Left hindlimb (tissue), 1 donor: ENCODE results near the gene HLF.
A peak's percentile ranks its signal among the peaks of the same experiment; 100 is the strongest.

Experiments
- DNase-seq: peaks from one replicate; pipeline ENCODE4 v3.0.0-alpha.2; 2018

The HLF gene

DNA sequence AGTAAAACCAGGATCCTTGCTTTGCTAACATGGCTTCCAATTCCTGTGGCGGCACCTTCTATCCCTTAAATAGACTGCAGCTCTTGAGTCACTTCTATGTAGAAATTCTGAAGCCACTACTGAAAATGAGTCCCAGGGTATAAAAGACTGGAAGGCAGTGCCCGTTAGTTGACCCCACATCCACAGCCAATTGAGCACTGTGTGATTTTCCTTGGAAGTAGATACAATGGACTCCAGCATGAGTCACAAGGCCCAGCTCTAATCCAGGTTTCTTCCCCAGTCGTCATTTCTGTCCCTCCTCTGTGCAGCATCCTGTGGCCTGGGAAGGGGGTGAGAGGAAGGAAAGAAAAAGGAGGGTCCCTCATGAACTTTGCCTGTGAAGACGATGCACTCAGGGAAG, 69.5 kb downstream of the HLF start:
- peak; percentile 54 for DNase-seq

DNA sequence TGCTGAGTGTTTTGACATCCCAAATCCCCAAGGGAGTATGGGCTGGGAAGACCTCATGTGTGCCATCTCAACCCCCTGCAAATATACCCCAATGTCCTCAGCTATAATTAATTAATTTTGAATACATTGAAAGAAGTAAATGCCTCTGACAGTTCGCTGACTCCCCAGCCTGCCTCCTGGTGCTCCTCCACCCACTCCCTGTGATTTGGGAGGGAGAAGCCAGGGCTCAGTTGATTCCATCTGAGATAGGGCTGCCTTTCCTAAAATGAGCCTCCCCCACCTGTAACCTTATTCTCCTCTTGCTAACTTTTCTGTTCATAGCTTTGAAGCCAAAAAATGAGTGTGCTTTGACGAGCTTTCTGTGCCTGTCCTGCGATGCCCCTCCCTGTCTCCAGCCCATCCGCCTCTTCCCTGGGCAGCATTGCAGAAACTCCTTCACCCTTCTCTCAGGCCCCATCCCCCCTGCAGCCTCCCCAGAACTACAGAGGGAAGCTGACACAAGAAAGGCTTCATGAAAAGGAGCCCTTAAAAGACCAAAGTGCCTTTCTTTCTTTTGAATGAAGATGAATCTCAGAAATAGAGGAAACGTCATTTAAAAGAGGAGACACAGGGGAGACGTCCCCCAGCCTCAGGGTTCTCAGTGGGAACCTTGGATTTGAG, 70.3 kb downstream of the HLF start:
- no peak for DNase-seq

DNA sequence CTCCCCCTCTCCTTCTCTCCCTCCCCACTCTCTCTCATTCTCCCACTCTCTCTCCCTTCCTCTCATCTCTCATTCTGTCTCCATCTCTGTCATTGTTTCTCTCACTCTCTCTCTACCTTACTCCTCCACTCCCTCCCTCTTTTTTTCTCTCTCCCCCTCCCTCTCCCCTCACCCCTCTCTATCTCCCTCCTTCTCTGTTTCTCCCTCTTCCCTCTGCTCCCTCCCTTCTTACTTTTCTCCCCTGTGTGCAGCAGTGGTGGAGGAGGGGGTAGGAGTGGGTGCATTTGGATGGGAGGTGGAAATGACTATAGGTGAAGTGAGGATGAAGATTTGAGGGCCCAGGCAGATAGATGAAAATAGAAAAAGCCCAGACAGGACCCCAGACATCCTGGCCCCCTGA, 70.9 kb downstream of the HLF start:
- no peak for DNase-seq

DNA sequence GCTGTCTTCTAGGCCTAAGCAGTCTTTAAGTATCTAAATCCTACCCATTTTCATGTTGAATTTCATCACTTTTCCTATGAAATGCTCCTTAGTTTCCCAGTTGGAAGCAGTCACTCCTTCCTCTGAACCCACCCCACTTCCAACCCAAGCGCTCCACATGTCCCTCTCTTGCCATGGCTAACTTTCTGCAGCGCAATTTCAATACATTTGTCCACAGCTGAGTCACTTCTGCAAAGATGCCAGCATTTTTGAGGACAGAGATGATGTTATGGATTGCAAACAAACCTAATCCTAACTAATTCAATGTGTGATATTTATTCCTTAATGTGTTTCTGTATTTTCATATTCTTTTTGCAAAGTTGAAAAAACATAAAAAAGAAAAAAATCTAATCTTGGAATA, 71.7 kb downstream of the HLF start:
- no peak for DNase-seq

DNA sequence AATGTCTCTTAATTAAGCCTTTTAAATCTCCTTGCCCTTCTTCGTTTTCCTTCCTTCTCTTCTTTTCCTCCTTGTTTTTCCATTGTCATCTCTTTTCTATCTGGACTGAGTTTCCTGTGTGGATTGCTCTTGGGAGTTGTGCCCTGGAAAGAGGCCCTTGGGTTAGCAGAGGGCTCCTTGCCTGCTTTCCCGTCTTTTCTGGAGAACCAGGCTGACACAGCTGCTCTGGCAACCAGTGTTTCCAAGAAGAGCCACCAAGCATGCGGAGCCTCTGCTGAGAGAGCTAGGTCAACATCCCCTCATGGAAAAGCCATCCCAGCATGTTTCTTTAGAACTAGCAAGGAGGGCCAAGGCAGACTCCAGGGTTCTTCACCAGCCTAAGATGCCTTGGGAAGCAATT, 75.4 kb downstream of the HLF start:
- no peak for DNase-seq

DNA sequence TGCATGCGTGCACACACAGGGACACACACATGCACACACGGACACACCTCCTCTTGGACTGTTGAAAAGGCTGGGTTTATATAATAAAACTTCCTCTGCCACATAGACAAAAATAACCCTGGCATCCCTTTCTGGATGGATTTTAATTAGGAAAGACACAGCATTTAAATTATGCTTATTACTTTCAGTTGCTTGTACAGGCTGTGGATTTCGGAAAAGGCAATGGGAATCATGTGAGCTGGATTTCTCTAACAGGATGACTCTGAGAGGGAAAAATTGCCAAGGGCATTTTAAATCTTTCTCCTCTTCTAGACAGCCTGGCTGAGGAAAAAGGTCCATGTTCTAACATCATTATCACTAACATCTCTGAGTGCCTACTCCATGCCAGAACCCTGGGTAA, 75.9 kb downstream of the HLF start:
- DNase-seq, result no peak

DNA sequence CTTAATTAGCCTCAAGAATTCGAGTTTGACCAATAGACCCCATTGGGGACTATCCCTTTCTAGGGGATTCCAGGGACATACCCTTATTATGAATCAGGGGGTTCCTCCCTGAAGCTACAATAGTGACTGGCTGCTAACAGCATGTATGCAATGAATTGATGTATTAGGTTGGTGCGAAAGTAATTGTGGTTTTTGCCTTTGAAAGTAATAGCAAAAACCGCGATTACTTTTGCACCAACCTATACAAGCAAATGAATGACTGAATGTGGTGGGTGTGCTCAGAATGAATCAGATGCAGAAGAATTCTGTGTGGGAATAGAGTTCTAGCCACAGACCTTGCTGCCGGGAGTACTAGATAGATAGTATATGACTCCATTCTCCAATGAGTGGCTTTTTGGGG, 76.7 kb downstream of the HLF start:
- DNase-seq, result no peak

DNA sequence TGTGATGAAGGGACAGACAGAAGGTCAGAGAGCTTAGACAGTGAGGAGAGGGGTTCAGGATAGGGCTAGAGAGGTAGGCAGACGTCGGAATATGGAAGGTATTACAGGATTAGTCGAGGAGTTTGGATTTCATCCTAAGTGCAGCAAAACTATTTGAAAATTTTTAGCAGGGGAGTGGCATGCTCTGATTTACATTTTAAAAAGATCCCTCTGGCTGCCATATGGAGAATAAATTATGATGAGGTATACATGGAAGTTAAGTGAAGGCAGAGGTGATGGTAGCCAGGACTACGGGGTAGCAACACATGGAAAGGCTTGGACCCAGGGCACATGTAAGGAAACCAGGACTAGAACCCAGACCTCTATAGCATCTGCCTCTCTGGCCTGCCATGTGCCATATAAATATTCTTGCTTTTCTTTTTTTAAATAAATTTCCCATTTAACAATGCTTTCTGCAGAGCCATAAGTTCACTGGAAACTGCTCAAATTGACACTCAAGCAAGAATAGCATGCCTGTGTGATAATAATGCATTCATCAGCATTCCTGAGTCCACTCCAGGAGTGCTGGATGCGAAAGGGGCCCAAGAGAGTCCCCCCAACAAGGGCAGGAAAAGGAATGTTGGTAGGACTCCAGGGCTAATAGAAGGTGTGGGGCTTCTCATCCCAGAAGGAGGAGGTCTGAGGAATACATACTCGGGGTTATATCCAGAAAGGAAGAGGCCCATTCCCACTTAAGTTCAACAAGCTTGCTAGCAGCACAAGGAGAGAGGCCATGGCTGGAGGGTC, 78.2 kb downstream of the HLF start:
- no peak for DNase-seq

DNA sequence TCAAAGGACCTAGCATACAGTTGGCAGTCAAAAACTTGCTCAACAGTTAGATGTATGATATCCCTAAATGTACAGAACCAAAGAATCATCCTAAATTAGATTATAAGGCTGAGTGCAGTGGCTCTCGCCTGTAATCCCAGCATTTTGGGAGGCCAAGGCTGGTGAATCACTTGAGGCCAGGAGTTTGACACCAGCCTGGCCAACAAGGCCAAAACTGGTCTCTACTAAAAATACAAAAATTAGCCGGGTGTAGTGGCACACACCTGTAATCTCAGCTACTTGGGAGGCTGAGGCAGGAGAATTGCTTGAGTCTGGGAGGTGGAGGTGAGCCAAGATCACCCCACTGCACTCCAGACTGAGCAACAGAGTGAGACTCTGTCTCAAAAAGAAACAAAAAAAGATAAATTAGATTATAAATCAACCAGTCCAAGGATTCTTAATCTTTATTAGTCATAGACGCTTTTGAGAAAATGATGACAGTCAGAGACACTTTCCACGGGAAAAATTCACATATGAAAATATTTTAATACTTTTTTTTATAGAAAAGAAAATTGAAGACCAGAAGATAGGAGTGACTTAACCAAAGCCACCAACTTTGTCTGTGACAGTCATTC, 79.2 kb downstream of the HLF start:
- DNase-seq, result no peak

DNA sequence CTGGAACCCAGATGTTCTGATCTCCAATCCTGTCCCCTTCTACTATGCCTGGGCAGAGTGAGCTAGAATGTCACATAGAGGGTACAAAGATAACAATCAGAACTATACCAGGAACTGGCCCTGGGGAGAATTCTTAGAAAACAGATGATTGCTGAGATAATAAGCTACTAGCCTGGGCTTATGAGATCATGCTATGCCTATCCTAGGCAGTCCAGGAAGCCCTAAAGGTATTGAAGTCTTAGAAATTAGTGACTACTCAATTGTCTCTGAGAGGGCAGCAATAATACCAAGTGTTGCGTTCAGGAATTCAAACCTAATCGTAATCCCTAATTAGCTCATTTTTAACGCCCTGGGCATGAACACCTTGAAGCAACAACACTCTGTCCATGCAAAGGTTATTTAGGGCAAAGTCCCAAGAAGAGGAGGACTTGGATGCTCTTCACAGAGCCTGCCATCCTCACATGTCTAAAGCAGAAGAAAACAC, 79.8 kb downstream of the HLF start:
- DNase-seq, result no peak

DNA sequence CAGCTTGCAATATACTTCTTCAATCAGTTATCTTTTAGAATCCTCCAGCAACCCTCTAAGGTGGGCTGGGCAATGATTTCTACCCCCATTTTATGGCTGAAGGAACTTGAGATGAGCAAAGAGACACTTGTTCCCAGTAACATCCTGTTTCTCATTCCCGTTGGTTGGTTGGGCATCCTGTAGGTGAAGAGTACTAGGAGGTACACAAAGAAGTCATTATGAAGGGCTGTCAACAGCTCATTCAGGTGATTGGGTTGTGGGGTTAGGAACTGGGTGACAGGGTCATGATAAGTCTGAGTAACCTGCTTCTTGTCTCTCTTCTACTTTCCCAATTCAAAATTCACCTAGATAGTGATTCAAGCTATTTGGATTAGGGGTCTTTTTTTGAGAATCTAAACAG, 80.4 kb downstream of the HLF start:
- DNase-seq, result no peak

DNA sequence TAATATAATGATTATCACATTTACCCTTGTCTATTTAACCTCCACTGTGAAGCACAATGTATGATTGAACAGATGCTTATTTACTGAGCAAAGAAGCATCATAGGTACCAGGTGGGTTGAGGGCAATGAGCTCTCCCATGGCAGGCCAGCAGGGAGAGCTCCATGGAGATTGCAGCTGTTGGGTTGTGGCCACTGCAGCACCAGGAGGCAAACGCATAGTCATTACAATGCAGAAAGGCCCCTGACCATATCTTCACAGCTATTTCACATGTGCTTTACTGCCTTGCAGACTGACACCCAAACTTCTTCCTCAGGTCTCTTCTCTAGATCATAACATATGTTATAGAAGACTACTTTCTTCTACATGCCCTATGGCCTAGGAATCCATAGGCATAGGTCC, 81.9 kb downstream of the HLF start:
- no peak for DNase-seq

DNA sequence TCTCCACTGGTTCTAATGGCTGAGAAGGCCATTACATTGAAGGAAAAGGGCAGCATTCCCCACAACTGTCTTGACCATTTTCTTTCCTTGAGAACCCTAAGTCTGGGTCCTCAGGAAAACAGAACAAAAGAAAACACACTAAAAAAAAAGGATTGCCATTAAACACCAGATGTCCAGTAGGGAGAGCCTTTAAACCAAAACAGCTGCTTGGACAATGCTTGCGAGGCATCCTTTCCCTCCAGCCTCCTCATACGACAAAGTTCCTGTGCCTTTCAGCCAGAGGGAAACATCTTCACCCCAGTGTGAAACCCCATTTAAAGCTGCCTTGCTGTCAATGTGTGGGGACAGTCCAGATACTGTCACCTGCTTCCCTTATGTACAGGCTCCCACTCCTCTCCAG, 82.6 kb downstream of the HLF start:
- no peak for DNase-seq

DNA sequence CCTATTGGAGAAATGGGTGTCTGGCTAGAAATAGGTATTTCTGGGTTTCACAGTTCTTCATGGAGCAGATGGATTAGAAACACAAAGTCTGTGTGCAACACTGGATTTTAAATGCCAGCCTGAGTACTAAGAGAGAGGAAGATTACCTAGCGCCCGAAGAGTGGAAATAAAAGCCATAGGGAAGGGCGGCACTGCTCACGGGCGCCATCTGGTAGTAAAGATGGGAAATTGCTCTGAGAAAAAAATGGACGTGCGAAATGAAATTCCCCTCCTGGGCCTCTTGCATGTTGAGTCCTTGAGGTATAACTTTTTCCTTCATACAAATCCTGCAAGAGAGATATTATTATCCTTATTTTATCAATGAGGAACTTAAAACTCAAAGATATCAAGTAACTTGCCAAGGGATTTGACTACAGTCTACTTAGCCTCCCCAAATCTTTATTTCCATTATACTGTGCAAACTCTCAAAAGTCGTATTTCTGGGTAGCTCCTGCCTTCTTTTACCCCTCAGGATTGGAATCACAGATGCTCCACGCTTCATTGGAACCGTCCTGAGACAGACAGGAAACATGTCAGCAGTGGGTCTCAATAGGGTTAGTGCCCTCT, 84.1 kb downstream of the HLF start:
- peak; percentile 56 for DNase-seq

DNA sequence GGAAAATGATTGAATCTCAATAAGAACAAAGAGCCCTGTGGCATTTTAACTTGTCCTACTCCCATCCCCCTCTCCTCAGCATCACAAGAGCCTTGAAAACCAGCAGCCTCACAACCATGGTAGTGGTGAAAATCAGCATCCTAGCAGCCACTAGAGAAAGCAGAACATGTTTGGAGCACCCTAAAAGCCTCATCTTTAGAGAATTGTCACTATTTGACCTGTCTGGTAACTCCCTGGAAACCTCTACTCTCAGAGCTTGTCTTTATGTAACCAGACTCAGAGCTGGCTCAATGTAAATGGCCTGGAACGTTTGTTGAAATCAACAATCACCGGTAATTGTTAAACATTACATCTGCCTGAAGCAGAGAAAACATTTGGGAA, 86.1 kb downstream of the HLF start:
- no peak for DNase-seq

DNA sequence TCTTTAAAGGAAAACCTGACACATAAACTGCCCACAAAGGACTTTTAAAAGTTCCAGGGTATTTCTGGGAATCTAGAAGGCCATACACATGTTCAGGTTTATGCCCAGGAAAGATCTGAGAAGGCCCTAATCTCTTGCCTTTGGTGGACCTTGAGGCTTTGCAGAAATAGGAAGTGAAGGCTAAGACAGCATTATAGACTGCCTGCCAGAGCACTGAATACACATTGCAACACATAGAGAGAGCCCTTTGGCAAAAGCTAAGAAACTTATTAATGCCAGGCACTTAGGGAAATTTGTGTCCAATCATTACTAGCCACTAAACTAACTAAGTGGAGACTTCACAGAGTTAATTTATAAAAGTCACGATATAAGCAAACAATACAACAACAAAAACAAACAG, 86.5 kb downstream of the HLF start:
- DNase-seq, result no peak

DNA sequence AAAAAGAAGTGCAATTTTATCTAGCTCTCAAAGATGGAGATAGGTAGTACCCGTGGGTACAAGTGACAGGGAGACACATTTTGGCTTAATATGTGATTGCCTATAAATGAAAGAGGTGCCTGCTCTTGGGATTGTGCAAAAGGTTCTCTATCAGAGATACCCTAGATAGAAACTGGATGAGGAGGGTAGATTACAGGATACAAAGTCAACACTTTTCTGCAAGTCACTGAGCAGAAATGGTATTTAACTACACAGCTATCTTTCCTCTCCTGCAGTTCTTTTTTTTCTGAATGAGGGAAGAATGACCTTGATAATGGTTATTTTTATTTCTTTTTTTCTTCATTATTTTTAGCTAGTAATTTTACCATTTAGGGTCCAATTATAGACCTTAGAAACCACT, 89.2 kb downstream of the HLF start:
- no peak for DNase-seq

DNA sequence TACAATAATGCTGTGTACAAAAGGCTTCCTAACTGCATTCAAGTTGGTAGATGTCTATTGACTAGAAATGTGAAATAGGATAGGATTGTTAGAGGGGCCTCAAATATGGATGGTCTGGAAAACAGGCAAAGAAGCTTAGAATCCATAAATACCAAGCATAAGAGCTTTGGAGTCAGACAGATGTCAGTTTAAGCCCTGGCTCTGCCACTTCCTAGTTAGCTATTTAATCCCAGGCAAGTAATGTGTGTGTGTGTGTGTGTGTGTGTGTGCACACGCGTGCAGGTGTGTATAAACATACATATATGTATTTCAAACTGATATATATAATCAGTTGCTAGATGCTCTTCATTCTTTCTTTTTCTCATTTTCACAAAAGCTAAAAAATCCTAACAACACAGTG, 90.2 kb downstream of the HLF start:
- no peak for DNase-seq

DNA sequence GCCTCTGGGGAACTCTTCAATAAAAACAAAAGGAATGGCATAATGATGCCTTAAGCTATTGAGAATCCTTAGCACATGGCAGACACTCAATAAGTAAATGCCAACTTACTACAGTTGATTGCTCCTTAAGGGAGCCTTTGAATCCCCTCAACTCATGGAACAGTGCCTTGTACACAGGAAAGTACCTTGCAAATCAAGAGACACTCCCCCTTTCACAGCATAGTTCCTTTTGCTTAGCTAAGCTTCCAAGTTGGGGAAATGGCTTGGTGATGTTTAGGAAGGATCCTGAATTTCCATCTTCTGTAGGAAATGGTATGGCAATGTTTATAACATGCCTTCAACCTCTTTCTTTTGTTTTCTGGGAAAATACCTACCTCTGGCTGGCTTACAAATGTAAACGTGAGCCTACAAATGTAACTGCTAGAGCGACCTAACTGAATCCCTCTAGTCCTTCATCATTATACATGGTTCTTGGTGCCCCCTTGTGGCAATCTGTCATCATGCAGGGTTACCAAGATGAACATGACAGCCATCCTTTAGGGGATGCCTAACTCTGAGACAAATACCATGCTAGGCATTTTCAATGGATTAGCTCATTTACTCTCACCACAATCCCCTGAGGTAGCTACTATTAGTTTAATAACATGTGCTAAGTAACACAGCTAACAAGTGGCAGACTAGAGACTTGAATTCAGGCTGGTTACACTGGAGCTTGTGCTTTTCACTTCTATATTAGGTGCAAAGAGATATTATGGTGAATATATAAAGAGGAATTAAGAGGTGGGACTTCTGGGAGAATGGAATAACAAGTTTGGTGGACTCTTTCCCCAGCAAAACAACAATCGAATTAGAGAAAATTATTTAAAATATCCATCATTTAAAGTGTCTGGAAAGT, 91.9 kb downstream of the HLF start:
- no peak for DNase-seq

DNA sequence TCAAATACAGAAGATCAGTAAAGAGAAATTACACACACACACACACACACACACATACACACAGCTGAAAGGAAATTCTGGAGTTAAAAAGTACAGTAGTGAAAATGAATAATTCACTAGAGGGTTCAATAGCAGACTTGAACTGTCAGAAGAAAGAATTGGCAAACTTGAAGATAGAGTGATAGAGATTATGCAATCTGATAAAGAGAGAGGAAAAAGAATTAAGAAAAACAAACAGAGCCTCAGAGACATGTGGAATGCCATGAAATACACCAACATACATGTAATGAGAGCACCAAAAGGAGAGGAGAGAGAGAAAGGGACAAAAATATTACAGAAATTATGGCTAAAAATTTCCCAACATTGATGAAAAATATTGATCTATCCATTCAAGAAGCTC, 96.2 kb downstream of the HLF start:
- no peak for DNase-seq

DNA sequence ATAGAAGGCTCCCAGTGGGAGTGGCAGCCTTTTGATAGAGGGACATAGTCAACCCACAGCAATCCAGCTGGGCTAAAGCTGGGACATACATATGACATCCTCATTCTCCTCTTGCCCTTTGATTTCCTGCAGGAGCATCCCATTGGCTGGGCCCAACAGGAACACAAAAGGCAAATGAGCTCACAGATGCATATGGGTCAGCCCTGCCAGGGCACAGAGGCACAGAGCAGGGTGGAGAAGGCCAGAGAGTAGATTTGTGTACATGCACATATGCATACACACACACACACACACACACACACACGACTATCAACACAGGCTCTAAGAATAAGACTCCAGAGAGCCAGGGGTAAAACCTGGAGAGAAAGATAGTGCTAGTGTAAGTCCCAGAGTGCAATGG, 98.3 kb downstream of the HLF start:
- DNase-seq, result no peak

DNA sequence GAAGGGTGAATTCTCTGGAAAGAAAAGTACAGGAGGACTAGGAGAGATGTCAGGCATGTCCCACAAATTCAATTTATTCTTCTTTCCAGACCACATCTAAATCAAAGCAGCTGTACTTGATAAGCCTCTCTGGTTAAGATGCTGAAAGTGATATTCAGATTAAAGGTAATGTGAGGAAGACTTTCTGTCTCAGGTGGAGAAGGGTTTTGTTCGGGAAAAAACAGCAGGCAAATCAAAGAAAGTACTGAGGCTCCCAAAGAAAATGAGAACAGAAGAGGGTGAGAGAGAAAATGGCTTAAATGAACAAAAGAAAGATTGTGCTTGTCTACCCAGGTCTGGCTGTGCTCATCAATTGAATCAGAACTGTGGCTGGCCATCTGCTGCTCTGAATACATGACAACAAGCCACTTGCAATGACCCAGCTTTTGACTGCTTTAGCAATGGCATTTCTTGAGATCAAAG, 101.3 kb downstream of the HLF start:
- no peak for DNase-seq

DNA sequence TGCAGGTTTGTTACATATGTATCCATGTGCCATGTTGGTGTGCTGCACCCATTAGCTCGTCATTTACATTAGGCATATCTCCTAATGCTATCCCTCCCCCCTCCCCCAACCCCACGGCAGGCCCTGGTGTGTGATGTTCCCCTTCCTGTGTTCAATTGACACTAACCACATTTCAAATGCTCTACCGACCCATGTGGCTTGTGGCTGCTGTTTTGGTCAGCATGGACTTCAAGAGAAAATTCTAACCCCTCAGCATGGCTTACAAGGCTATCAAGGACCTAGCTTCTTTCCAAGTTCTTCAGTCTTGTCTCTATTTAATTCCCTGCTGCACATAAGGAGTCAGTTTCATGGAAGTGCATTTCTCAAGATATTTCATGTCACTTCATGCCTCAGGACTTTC, 103.9 kb downstream of the HLF start:
- DNase-seq, result no peak
